SK-N-DZ (cell line): ENCODE data around the gene EBF3.

Experiments
- DNase-seq: peaks from one replicate; pipeline ENCODE4 v3.0.0-alpha.2; 2015; ENCODE audit warnings: low spot score

EBF3 gene

DNA sequence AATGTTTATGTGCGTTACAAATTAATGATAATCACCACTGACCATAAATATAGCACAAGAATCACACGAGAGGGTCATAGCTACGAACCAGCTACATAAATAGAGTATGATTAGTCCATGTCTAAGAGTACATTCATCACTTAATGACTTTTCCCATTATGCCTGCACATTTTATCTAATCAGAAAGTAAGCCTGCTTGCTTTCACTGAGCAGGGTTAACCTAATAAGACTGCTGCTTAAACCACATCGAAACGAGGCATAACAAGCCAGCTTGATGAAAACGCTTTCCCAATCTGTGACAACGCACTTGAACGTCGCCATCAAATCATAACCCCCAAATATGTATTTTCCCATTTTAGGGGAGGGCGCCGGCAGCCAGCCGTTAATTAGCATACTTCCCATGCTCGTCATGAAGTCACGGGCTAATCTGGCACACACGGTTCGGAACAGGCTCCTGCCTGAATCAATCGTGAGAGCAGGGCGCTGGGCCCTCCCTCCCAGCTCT lies 71.5 kb downstream of the EBF3 start:
- peak; percentile 72 for DNase-seq

DNA sequence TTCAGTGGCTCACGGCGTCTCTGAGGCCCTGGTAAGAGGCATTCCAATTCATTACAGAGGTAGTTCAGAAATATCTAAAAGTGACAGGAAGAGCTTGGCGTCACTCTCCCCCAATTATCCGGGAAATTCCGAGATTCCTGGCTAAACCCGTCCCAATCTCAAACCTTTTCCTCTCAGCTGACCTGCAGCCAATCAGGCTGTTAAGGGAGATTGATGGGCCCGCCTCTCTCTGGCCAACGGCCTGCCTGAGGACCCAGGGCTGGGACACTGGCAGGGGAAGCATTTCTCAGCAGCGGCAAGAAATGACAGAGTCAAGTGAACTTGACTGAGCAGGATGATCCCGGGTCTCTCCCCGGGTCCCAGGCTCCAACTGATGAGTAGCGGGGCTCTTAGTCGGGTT lies 72.3 kb downstream of the EBF3 start:
- DNase-seq = peak; percentile 58

DNA sequence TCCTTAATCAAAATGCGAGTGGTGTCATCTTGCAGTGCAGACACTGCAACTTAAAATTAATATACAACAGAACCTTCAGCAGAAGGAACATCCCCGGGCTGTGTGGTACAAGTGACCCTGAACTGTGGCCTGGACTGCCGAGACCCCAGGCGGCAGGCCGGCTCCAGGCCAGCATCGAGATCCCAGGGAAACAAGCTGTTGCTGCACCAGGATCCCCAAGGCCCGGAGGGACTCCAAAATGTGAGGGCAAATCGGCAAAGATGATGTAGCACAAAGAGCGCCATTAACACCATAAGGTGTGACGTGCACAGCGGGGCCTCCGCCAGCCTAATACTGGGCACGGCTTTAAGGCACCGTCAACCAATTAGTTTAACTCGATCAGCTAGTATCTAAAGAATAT lies 73.9 kb downstream of the EBF3 start:
- DNase-seq = no peak

DNA sequence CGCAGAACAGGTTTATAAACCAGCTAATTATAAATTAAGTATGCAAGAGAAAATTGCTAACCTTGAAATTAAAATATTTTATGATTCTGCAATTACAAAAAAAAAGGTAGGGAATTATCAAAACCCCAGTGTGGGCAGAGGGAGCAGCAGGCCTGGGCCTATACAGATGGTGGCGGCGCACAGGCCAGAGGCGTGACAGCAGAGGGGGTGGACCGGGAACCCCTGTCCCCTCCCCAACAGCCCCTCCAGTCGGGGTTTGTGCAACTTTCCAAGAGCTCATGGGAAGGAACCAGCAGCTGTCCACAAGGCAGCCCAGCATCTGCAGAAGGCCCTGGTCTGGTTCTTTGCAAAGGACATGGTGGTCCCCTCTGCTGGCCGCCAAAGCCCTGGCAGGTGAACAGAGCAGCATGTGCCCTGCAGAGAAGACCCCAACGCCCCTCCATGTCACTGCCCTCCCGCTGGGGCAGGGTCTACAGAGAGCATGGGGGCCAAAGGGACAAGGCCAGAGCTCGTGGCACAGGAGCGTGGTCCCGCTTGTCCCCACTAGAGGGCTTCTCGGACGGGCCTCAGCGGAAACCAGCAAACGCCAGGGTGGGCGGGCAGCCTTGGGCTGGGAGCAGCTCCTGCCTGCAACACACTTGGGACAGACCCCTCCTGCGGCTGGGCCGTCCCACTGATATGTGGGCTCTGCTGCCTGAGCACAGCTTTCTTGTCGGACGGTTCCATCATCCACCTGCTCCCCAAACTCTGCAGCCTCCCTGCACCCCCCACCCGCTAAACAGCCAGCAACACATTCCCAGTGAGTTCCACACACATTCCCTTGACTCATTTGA lies 75.1 kb downstream of the EBF3 start:
- peak; percentile 77 for DNase-seq

DNA sequence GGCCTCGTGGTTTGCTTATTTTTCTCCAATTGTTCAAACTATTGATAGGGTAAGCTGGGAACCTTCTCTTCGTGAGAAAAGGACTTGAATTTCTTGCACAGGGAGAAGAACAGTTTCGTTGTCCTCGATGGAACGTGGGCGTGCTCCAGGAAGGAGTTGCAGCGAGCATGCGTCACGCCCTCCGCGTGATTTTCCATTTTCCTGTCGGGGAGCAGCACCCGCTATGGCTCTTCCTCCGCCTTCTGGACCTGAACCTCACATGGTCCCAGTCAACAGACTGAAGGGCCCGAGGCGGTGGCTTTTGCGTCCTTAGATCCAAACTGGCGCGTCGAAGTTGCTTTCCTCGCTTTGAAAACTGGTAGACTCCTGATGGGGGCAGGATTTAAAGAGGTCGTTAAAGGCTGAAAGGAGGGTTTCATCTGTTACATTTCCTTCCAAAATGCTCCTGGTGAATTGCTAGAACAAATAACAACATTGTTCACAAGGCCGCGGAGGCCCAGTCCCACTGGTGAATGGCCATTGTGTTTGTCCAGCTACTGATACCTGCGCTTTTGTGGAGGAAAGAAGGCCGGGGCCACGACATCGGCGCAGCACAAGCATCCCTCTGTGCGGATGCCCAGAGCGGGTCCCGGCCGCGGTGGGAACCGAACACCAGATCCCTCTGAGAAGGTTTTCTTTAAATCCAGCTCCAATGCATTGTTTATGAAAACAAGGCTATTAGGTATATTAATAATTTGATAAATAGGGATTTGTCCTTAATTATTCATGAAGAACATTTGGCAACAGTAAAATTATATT lies 75.9 kb downstream of the EBF3 start:
- no peak for DNase-seq

DNA sequence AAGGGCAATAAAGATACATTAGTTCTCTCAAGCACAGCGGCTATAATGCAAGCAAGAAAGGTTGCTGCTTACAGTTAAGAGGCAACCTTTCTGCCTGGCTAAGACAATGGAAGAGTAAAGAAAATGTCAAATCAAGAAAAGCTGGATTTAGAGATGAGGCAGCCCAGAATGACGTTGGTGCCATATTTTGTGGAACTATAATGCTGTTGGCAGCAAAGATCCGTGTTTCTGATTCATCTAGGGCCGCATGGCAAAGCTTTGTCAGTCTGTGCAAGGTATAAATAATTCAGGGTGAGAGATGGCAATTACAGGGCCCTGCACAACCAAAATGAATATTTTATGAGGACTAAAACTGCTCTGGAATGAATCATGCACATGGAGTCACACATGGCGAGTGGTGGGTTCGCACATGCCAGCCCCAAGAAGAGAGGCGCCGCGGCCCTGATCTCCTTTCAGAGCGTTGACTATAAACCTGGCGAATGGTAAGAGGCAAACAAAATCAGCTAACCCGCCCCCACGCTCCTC lies 76.6 kb downstream of the EBF3 start:
- no peak for DNase-seq

DNA sequence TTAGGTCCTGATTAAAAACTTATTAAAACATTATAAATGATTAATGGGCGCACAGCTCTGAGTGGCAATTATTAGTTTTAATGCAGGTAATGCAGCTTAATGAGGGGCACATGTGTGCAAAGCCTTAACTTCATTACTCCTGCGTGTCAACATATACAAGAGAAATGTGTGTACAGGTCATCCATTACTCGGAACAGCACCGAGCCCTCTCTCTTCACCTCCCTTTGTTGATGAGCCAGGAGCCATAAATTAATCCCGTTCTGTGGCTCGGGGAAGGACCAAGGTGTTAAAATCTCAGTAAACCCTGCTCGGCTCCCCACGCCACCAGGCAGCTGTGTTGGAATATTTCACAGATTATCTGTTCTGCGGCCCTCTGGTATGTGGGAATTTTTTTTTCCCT lies 77.8 kb downstream of the EBF3 start:
- no peak for DNase-seq

DNA sequence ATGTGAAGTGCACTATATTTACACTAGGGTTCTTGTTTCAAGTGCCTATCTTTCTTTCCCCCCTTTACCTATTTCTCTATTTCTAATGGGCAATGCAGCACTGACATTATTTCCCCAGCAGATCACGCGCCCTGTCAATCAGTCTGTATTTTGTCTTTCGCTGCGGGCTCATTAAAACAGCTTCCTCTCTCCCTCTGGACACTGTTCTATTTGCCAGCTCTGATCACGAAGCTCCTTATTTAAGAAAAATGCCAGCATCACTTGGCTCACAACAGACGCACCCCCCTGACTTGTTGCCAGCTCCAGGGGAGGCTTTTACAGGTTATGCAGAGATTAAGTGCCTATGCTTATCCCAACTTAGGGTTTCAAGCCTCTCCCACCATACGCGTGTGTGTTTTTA lies 78.5 kb downstream of the EBF3 start:
- DNase-seq = no peak

DNA sequence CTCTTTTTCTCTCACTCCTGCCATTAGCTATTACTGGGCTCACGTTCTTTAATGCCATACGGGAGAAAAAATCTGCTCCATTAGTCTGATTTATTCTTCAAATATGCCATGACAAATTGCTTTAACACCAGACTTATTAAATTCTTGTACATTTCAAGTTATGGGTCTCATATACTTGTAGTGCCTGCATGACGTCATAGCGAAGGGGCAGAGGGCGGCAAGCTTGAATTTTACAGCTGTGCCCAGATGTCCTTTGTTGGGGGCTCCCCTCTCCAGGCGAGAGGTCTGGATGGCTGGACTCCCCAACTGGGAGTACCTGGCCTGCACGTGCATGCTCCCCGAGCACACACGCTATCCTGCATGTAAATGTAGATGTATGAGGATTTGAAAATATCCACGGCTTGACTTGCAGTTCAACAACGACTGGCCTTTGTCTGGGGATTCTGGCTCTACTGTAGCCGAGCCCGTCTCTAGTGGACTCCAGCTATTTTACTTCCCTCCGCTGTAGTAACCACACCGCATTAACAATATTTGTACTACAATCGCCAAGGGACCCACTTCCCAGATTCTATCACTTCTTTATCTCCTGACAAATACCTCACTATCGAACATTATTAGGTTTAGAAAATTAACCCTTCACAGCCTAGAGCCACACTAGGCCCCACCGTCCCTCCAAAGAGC lies 79.5 kb downstream of the EBF3 start:
- DNase-seq = no peak

DNA sequence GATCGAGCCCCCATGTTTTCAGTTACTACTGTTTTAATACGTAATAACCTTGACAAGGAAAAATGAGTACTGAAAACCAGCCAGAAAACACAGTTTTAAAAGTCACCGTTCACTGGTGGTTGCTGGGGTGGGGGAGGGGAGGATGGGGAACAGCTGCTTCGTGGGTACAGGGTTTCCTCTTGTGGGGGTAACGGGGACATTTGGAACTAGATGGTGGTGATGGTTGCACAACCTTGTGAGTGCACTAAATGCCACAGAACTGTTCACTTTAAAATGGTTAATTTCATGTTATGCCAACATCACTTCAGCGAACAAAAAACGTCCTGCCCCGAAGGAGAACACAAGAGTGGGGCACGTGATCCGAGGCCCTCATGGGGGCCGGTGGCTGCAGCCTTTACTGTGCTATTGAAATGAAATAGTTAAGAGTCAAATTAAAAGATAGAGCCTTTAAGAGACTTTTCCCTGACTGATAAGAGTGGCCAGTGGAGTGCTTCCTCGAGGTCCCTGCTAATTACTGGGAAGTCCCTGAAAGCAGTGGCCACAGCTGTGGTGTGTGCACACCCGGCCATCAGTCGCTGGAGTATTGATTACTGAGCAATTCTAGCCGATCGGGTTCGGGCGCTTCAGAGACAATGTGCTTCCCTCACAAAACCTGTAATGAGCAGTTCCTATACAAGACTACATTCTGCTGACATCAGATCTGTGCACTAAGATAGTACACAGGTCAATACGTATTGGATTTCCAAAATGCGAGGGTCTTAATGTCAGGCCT lies 80.3 kb downstream of the EBF3 start:
- DNase-seq = no peak

DNA sequence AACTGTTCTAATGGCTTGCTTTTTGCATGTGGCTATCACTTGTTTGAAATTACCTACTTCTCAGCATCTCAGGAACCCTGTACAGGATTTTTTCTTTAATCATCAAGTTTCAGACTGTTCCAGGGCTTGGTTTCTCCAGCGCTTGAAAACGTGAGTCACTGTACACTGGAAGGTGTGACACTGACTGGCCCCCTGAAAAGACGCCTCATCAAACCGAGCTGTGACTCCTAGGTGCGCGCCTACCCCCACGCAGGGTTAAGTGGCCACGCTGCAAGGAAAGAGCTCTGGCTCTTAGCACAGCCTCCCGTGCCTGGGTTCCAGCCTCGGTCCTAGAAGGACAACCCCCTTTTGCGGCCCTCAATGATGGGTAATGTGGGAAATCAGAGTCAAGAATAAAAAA lies 81.0 kb downstream of the EBF3 start:
- no peak for DNase-seq

DNA sequence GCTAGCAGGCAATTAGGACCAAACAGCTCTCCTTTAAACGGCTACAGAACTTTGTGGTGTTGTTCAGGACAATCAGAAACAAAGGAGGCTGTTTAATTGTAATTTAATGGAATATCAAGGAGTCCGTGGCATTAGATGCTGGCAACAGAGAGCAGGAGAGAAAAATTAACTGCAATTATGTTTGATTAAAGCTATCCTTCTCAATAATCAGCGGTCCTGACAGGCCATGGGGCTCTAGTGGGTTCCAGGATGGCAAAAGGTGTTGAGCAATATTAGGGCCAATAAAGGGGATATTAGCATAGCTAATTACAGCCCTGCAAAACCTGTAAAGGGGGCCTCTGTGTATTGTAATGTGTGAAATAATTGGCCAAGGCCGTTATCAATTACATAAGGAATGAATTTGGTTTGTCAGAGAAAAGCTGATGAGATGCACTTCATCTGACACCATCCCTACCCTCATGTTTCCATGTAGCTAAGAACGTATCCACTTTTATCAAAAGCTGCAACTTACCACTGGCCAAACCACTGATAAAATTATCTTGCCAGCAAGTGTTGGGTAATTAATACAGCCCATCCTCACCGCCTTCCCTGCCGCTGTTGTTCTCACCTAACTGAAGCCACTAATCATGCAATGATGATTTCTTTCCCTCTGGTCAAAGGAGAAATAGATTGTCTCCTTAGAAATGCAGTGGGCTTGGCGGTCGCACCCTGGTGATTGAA lies 81.6 kb downstream of the EBF3 start:
- DNase-seq = no peak

DNA sequence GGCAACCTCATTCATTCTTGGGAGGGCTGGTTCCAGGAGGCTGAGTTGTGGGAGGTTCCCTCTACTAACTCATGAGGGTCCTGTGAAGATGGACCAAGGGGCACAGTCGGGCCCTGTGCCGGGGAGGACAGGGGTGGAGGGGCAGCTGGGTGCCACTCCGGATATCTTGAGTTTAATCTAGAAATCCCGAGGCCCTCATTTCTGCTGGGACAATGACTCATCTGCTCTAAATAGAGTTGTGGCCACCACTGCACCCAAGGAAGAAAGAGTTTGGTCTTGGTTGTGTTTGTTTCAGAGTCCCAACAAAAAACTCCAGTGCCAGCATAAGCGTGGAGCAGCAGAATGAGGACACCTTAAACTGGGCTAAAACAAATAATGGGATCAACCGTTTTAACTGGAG lies 82.4 kb downstream of the EBF3 start:
- DNase-seq = no peak

DNA sequence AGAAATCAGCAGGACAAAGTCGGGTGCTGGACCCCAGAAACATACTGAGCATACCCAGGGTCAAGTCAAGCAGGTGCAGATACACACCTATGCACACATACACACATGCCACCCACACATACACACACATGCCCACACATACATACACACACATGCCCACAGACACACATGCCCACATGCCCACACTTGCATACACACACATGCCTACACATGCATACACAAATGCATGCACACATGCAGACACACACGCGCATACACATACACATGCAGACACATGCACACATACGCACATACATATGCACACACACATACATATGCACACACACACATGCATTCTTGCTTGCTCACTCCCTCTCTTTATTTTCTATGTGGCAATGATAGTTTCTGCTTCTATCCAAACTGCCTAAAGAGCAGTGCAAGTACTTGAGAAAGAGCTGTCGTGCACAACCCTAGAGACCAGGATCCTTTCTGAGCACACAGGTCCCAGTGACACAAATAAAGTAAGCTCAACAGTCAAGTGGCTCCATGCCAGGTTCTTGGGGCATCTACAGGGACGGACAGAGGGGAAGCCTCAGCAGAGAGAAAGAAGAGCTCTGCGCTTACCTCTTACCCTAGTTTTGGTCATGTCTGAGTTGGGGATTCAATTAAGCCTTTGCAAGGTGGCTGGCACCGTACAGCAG lies 83.7 kb downstream of the EBF3 start:
- no peak for DNase-seq

DNA sequence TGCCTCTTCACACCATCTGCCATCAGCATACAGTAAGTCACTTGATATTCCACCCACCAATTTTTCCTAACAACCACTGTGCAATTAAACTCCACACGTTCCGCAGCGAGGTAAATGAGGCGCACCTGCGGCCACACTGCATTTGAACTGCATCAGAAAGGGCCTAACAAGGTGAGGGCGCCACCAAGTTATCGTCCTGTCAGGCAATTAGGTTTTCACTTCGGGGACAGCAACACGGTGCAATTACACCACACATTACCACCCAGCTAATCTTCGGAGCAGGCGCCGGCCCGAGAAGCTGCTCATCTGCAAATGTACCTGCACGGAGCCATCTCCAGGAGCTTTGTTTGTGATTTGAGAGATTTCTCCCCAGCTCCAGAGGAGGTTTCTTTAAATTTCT lies 84.4 kb downstream of the EBF3 start:
- DNase-seq = no peak

DNA sequence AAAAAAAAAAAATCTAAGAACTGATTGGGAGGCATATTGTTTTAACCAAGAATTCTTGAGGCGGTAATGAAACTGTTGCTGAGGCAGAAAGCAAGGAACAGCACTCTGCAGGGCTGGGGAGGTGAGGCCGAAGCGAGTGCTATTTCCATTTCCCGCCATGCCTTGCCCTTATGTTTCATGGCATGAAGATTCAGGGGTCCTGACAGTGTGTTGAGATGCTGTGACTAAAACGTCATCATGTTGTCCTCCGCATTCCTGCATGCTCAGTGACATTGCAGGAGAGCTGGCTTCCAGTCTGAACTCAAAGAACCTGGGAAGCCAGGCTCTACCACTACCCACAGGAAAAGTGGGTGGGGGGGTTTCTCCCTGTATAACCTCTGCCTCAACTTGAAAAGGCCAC lies 85.2 kb downstream of the EBF3 start:
- no peak for DNase-seq

DNA sequence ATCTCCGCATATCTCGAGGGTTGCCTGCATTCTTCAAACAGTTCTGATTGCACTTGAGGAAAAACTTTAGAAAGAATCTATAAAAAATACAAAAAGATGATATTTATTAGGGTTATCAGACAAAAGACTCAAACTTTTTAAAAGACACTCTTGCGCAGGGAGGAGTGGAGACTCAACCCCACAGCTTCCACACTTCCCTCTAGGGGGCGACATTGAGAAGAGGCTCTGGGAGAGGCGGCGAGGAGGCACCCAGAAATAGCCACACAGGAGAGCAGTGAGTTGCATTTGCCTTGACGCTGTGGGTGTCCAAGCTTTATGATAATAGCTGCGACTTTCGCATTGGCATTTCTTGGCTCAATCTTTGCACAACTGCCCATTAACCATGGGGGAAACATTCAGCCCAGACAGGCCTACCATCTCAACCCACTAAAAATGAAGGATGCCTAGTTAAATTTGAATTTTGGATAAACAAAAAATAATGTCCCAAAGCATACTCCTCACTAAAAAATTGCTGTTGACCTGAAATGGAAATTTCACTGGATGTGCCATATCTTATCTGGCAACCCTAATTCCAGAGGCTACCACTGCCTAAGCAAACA lies 86.2 kb downstream of the EBF3 start:
- DNase-seq = no peak

DNA sequence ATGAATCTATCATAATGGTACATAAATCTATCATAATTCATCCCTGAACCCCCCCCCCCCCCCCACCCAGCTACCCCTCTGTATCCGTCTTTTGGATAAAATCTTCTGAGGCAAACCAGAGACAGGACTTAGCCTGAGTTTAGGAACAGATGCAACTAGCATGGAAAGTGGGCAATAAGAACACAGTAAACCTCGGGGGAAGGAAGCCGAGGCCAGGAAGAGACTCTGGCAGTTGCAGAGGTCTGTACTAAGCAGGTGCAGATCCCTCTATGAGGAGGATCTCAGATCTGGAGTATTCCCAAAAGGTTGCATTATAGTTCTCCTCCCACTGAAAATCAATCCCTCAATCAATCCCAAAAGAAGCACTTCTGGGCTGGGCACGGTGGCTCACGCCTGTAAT lies 87.2 kb downstream of the EBF3 start:
- DNase-seq = no peak

DNA sequence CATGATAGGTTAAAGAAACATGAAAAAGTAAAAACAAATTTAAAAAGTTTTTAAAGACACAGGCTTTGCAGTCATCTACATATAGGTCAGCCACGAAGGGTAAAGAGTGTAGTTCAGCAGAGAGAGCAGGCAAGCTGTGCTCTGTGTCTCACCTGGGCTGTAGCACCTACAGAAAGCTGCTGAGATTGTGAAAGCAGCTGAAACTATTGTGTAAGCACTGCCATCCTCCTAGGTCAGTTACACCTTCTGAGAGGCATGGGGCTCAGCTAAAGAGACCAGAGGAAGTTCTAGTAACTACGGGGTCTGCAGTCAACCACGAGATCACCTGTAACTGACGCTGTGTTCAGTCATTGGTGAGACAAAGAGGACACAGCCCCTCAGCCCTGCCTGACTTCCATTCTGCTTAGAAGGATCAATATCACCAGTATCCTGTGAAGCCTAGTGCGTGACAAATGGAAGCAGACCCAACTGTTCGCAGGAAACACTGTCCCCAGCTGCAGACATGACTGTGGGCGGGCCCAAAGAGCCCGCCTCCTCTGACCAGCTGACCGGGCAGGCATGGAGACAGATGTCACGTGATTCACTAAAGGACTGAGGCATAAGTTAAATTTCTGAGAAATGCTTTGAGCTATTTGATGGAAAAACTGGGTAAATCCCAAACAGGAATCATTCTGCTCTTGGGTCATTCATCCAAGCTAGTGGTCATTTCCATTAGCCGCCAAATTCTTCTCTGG lies 87.9 kb downstream of the EBF3 start:
- DNase-seq = no peak
